ENCODE data around the gene CENPH.

Gene CENPH

DNA sequence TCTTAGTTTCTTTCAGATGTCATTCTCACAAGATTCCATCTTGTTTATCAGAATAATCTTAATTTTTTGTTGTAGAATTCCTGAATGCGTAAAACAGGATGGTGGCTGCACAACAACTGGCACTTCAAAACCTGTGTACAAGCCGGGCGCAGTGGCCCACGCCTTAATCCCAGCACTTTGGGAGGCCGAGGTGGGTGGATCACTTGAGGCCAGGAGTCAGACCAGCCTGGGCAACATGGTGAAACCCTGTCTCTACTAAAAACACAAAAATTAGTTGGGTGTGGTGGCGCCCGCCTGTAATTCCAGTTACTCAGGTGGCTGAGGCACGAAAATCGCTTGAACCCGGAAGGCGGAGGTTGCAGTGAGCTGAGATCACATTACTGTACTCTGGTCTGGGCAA is 32.9 kb upstream of the CENPH start:
- TF ChIP-seq, protein P1, sequence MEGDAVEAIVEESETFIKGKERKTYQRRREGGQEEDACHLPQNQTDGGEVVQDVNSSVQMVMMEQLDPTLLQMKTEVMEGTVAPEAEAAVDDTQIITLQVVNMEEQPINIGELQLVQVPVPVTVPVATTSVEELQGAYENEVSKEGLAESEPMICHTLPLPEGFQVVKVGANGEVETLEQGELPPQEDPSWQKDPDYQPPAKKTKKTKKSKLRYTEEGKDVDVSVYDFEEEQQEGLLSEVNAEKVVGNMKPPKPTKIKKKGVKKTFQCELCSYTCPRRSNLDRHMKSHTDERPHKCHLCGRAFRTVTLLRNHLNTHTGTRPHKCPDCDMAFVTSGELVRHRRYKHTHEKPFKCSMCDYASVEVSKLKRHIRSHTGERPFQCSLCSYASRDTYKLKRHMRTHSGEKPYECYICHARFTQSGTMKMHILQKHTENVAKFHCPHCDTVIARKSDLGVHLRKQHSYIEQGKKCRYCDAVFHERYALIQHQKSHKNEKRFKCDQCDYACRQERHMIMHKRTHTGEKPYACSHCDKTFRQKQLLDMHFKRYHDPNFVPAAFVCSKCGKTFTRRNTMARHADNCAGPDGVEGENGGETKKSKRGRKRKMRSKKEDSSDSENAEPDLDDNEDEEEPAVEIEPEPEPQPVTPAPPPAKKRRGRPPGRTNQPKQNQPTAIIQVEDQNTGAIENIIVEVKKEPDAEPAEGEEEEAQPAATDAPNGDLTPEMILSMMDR (IDR thresholded peaks at IDR 0.05; ENCODE audit: control extremely low read depth, extremely low read depth, low read depth, missing control alignments), result no peak
- POLR2A ChIA-PET, result interaction anchor here (0.6 kb wide), 1 partner anchor 190 kb away, joined by 5 read pairs; no protein-coding TSS in a partner anchor
- CTCF ChIA-PET, result interaction anchor here (1.3 to 1.8 kb wide), 2 partner anchors 12 to 63 kb away, joined by 4 read pairs; partner anchors contain the start of gene SLC30A5
- DNase-seq (ENCODE audit: extremely low spot score), result no peak

DNA sequence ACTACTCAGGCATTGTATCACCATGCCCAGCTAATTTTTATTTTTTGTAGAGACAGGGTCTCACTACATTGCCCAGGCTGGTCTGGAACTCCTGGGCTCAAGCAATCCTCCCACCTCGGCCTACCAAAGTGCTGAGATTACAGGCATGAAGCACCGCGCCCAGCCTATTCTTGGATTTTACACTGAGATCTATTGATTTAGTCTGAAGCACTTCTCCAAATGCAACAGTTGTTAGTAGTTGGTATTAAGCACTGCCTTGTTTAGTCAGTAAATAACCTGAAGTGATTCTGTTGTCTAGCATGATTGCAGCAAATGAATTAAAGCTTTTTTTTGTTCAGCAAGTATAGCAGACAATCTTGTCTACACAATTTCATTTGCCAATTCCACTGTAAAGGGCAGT is 31.3 kb upstream of the CENPH start:
- TF ChIP-seq, protein P1 (IDR thresholded peaks at IDR 0.05; ENCODE audit: control extremely low read depth, extremely low read depth, low read depth, missing control alignments), result no peak
- no peak for DNase-seq (ENCODE audit: extremely low spot score)
- ChIA-PET CTCF (interaction anchor here (1.1 to 1.8 kb wide), 3 partner anchors 8 to 64 kb away, joined by 4 to 5 read pairs (median 4); partner anchors contain the start of gene SLC30A5), POLR2A (no interaction called here)

DNA sequence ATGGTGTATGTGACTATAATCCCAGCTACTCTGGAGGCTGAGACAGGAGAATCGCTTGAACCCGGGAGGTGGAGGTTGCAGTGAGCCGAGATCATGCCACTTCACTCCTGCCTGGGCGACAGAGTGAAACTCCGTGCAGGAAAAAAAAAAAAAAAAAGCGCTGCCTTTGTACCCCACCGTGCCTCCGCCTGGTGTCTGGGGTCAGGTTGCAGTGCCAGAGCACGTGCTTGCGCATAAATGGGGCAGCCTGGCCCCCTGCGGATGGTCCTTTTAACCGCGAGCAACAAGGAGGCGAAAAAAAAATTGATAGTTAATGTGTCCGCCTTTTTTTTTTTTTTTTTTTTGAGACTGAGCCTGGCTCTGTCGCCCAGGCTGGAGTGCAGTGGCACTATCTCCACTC is 28.7 kb upstream of the CENPH start:
- TF ChIP-seq, protein P1 (IDR thresholded peaks at IDR 0.05; ENCODE audit: control extremely low read depth, extremely low read depth, low read depth, missing control alignments), result no peak
- CTCF ChIA-PET, result no interaction called here
- DNase-seq (ENCODE audit: extremely low spot score), result no peak
- POLR2A ChIA-PET, result no interaction called here

DNA sequence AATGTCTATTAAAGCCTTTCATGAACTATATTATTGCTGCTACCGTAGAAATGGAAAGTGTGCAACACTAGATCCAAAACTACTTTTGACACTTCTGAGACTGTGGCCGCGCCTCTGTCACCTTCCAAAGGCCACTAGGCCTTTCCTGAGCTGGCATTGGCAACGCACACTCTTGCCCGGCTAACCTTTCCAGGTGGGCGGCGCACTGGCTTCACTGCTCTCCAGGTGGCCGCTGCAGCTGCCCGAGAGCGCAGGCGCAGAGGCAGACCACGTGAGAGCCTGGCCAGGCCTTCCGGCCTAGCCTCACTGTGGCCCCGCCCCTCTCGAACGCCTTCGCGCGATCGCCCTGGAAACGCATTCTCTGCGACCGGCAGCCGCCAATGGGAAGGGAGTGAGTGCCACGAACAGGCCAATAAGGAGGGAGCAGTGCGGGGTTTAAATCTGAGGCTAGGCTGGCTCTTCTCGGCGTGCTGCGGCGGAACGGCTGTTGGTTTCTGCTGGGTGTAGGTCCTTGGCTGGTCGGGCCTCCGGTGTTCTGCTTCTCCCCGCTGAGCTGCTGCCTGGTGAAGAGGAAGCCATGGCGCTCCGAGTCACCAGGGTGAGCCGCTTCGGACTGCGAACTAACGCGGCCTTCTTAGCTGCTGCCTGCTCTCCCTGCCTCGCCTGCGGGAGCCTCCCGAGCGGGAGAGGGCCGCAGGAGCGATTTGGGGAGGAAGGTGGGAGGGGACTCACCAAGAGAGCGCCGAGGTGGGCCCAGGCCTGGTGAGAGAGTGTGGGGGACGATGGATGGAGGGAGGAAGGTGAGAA is 22.5 kb upstream of the CENPH start, which contains the start of gene CCNB1:
Gene CCNB1 (plus strand): TSS at position 465 of the 807 bp plus-strand sequence. CDS start 113 bp downstream, at position 578.
- TF ChIP-seq, protein P1 (IDR thresholded peaks at IDR 0.05; ENCODE audit: control extremely low read depth, extremely low read depth, low read depth, missing control alignments), result no peak
- peak; percentile 100 for DNase-seq (ENCODE audit: extremely low spot score)
- POLR2A ChIA-PET, result no interaction called here
- CTCF ChIA-PET, result interaction anchor here (0.9 to 1.2 kb wide), 2 partner anchors 10 to 15 kb away, joined by 3 to 5 read pairs; no protein-coding TSS in a partner anchor

DNA sequence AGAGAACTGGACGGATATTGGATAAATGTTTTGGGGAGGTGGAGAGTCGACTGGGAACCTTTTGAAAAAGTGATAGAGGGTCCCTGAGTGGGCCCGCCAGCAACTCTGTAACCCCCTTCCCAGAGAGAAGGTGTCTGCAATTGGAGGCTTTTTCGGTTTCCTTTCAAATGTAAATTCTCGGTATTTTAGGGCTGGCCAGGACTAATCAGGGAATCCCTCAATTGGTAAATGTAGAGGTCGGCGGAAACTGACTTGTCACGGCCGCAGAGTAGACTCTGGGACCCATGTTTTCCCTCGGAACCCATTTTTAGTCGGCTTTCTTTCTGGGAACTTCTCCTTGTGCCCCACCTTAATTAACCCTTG is 21.9 kb upstream of the CENPH start:
- peak; percentile 31 for DNase-seq (ENCODE audit: extremely low spot score)
- CTCF ChIA-PET, result interaction anchor here (2.2 kb wide), 1 partner anchor 74 kb away, joined by 9 read pairs; the partner anchor contains the start of gene SLC30A5
- POLR2A ChIA-PET, result no interaction called here
- TF ChIP-seq, protein P1 (IDR thresholded peaks at IDR 0.05; ENCODE audit: control extremely low read depth, extremely low read depth, low read depth, missing control alignments), result no peak

DNA sequence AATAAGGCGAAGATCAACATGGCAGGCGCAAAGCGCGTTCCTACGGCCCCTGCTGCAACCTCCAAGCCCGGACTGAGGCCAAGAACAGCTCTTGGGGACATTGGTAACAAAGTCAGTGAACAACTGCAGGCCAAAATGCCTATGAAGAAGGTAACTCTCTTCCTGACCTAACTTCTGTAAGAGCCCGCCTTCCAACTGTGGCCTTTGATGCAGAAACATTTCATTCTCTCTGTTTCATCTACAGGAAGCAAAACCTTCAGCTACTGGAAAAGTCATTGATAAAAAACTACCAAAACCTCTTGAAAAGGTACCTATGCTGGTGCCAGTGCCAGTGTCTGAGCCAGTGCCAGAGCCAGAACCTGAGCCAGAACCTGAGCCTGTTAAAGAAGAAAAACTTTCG is 21.5 kb upstream of the CENPH start:
- DNase-seq (ENCODE audit: extremely low spot score), result no peak
- TF ChIP-seq, protein P1 (IDR thresholded peaks at IDR 0.05; ENCODE audit: control extremely low read depth, extremely low read depth, low read depth, missing control alignments), result no peak
- POLR2A ChIA-PET, result no interaction called here
- CTCF ChIA-PET, result interaction anchor here (2.2 kb wide), 1 partner anchor 74 kb away, joined by 9 read pairs; the partner anchor contains the start of gene SLC30A5
